Esophagus (tissue), 2 donors: Measurements from ENCODE around the gene JPH4. TPM values are rescaled to one million over a fixed set of nuclear protein-coding genes. Genes with fewer than 3 reads are reported as not detected.
"Not testable (repeated sequence)": the region's sequence is repeated elsewhere in the genome, so short reads cannot be mapped to it uniquely, and the experiment has no call there.

Experiments
- H3K27ac ChIP-seq, 2 donors: one replicate each; pipeline ENCODE4 v1.5.1; 2013; ENCODE audit warnings: low read depth in 2 of 2, mild to moderate bottlenecking in 2 of 2, inconsistent platforms in 1 of 2, low read length in 1 of 2, moderate library complexity in 1 of 2
- H3K27me3 ChIP-seq, 2 donors: one replicate each; pipeline ENCODE4 v1.6.1; 2013; ENCODE audit warnings: low read length in 2 of 2, control low read depth in 1 of 2, mild to moderate bottlenecking in 1 of 2; ENCODE audit not compliant: insufficient read depth in 2 of 2, control insufficient read depth in 1 of 2
- H3K36me3 ChIP-seq, 2 donors: one replicate each; pipeline ENCODE4 v1.6.1; 2013; ENCODE audit warnings: low read length in 1 of 2; ENCODE audit not compliant: control insufficient read depth in 2 of 2, insufficient read depth in 2 of 2
- H3K4me1 ChIP-seq, 2 donors: one replicate each; pipeline ENCODE4 v1.6.1; 2013; ENCODE audit warnings: low read length in 1 of 2; ENCODE audit not compliant: control insufficient read depth in 2 of 2, insufficient read depth in 2 of 2
- H3K4me3 ChIP-seq, 2 donors: one replicate each; pipeline ENCODE4 v1.5.1; 2013; ENCODE audit warnings: low read length in 2 of 2, mild to moderate bottlenecking in 2 of 2, low read depth in 1 of 2, moderate library complexity in 1 of 2
- H3K9me3 ChIP-seq, 2 donors: one replicate each; pipeline ENCODE4 v1.6.1; 2013; ENCODE audit warnings: mild to moderate bottlenecking in 2 of 2, low read depth in 1 of 2, low read length in 1 of 2, moderate library complexity in 1 of 2; ENCODE audit not compliant: control insufficient read depth in 2 of 2, insufficient read depth in 1 of 2
- WGBS, 2 donors: extraction: QIAGEN DNeasy Blood & Tissue Kit; methylation state at CpG; one replicate each; pipeline ENCODE4 v1.1.7; 2013; 5-methylcytosine and 5-hydroxymethylcytosine counted together
- polyA plus RNA-seq, 2 donors: library from polyadenylated mRNA; stranded (reverse); fragments of 200-250 nt; gene quantifications; one replicate each; pipeline ENCODE4 v1.2.3, GENCODE V29; 2013
- donor health status: healthy with polysubstance abuse.
- donor health status: Bipolar disorder and iron deficiency.

JPH4 gene
- polyA plus RNA-seq, 2 donors = 0.04 to 0.15 TPM

DNA sequence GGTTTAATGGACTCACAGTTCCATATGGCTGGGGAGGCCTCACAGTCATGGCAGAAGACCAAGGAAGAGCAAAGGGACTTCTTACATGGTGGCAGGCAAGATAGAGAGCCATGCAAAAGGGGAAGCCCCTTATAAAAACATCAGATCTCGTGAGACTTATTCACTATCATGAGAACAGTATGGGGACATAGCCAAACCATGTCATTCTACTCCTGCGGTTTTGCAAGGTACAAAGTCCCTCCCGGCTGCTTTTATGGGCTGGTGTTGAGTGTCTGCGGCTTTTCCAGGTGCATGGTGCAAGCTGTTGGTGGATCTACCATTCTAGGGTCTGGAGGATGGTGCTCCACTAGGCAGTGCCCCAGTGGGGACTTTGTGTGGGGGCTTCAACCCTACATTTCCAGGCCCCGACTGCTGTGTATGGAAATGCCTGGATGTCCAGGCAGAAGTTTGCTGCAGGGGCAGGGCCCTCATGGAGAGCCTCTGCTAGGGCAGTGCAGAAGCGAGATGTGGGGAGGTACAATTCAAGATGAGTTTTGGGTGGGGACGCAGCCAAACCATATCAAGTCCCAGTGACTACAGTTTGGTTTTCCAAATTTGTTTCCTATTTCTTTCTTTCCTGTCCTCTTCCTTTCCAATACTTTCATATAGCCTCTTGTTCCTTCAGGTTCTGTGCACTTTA is 31.0 kb upstream of the JPH4 start:
- H3K36me3 ChIP-seq, H3K4me1 ChIP-seq, H3K27ac ChIP-seq, H3K9me3 ChIP-seq, H3K27me3 ChIP-seq, H3K4me3 ChIP-seq: not testable (repeated sequence)
- 55 to 64% methylated on average over 7 of the region's 7 CpGs for WGBS, 2 donors

DNA sequence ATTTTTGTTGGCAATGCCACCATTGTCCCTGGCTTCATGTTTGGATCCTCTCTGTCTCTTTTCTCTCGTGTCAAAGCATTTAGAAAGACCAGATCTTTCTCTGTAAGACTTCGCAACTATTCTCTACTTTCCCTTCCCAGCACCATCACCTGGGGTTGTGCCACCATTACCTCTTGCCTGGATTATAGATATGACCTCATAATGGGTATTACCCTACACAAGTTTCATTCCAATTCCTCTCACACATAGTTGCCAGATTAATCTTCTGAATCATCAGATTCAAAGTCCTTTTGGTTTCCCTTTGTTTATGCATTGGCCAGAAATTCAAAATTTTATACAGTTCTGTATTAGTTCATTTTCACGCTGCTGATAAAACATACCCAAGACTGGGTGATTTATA is 30.4 kb upstream of the JPH4 start:
- H3K27ac ChIP-seq = no peak overlapping the region
- 72 to 81% methylated on average over 3 of the region's 3 CpGs for WGBS, 2 donors
- H3K4me3 ChIP-seq = no peak overlapping the region
- H3K9me3 ChIP-seq = no peaks in the 10 kb centered on the region
- H3K36me3 ChIP-seq = no peaks in the 10 kb centered on the region
- no peaks in the 10 kb centered on the region for H3K27me3 ChIP-seq
- H3K4me1 ChIP-seq = no peaks in the 10 kb centered on the region

GRCh38 chr14:23608454-23608853 is 29.9 kb upstream of the JPH4 start:
- Histone ChIP-seq H3K4me3 (no peak overlapping the region), H3K4me1 (no peaks in the 10 kb centered on the region), H3K27ac (no peak overlapping the region), H3K9me3 (no peaks in the 10 kb centered on the region), H3K36me3 (no peaks in the 10 kb centered on the region), H3K27me3 (no peaks in the 10 kb centered on the region)
- WGBS, 2 donors = 19 to 29% methylated on average over 1 of the region's 1 CpG

DNA sequence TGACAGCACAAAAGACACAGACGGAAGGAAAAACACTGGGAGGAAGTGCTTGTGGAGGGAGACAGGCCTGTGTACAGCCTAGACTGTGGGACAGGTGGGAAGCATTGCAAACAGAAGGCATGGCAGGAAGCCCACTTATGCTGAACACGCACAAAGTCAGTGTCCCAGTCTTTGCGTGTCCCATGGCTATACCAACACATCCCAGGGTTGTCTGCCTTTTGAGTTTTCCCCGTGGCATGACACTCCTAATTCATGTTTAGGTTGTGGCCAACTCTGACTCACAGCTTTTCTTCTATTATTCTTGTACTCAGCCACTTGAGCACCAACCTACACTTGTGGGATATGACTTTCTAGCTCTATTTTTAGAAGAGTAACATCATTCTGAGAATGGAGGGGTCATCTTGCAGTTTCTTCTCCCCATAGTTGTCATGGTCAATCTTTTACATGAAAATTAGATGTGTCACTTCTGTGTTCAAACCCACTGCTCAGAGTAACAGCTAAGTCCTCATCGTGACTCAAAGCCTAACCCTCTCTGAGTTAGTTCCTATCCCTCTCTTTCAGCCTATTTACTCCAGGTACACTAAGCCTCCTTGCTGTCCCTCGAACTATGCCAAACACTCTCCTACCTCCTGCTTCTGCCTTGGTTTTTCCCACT is 27.5 kb upstream of the JPH4 start:
- Histone ChIP-seq H3K27me3 (no peaks in the 10 kb centered on the region), H3K9me3 (no peaks in the 10 kb centered on the region), H3K4me1 (no peaks in the 10 kb centered on the region), H3K27ac (no peak overlapping the region), H3K36me3 (no peaks in the 10 kb centered on the region), H3K4me3 (no peak overlapping the region)
- 60 to 70% methylated on average over 6 of the region's 6 CpGs for WGBS, 2 donors

DNA sequence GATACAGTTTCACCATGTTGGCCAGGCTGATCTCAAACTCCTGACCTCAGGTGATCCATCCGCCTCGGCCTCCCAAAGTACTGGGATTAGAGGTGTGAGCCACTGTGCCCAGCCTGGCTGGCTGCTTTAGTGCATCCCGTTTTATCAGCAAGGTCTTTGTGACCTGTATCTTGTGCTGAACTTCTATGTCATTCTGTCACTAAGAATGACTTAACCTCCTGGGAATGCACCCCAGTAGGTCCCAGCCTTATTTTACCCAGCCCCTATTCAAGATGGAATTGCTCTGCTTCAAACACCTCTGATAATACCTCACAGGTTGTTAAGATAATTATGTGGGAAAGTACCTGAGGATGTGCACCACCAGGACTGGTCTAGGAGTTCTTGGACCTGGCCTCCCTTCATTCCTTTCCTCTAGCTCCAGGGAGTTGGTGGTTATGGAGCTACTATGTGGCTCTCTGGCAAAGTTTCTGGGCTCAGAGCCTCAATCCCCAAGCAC is 26.1 kb upstream of the JPH4 start:
- 79 to 82% methylated on average over 3 of the region's 3 CpGs for WGBS, 2 donors

DNA sequence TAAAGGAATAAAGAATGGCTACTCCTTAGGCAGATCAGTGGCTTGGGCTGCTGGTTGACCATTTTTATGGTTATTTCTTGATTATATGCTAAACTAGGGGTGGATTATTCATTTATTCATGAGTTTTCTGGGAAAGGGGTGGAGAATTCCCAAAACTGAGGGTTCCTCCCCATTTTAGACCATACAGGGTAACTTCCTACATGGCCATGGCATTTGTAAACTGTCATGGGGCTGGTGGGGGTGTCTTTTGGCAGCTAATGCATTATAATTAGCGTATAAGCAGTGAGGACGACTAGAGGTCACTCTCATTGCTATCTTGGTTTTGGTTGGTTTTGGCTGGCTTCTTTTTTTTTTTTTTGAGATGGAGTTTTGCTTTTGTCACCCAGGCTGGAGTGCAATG is 25.6 kb upstream of the JPH4 start:
- Histone ChIP-seq H3K4me1 (no peaks in the 10 kb centered on the region), H3K36me3 (no peaks in the 10 kb centered on the region), H3K9me3 (no peaks in the 10 kb centered on the region), H3K27me3 (no peaks in the 10 kb centered on the region), H3K4me3 (no peak overlapping the region), H3K27ac (no peak overlapping the region)
- WGBS, 2 donors = 83 to 88% methylated on average over 2 of the region's 2 CpGs

More for the DNA sequence above, 26.1 kb upstream of the JPH4 start:
- Histone ChIP-seq H3K36me3 (no peaks in the 10 kb centered on the region), H3K4me3 (no peak overlapping the region), H3K27me3 (no peaks in the 10 kb centered on the region), H3K9me3 (no peaks in the 10 kb centered on the region), H3K4me1 (no peaks in the 10 kb centered on the region), H3K27ac (no peak overlapping the region)

GRCh38 chr14:23603103-23603502 is 24.5 kb upstream of the JPH4 start:
- H3K36me3 ChIP-seq = no peaks in the 10 kb centered on the region
- 71 to 75% methylated on average over 2 of the region's 2 CpGs for WGBS, 2 donors
- no peaks in the 10 kb centered on the region for H3K4me1 ChIP-seq
- H3K4me3 ChIP-seq = no peak overlapping the region
- no peaks in the 10 kb centered on the region for H3K9me3 ChIP-seq
- H3K27me3 ChIP-seq = no peaks in the 10 kb centered on the region
- H3K27ac ChIP-seq = no peak overlapping the region

GRCh38 chr14:23602181-23603095 is 23.8 kb upstream of the JPH4 start:
- WGBS, 2 donors = 83 to 91% methylated on average over 12 of the region's 12 CpGs

GRCh38 chr14:23601845-23602180 is 23.2 kb upstream of the JPH4 start:
- no peak overlapping the region for H3K4me3 ChIP-seq
- no peaks in the 10 kb centered on the region for H3K9me3 ChIP-seq
- no peak overlapping the region for H3K27ac ChIP-seq
- no peaks in the 10 kb centered on the region for H3K36me3 ChIP-seq
- 59 to 60% methylated on average over 1 of the region's 1 CpG for WGBS, 2 donors
- no peaks in the 10 kb centered on the region for H3K4me1 ChIP-seq
- no peaks in the 10 kb centered on the region for H3K27me3 ChIP-seq

More at GRCh38 chr14:23602181-23603095, 23.8 kb upstream of the JPH4 start:
- Histone ChIP-seq H3K4me1 (no peaks in the 10 kb centered on the region), H3K36me3 (no peaks in the 10 kb centered on the region), H3K4me3 (no peak overlapping the region), H3K27ac (no peak overlapping the region), H3K27me3 (no peaks in the 10 kb centered on the region), H3K9me3 (no peaks in the 10 kb centered on the region)
